GM19238 (cell line): ENCODE results near the gene TBCD.

ENCODE experiments used
- DNase-seq: peaks from one replicate; pipeline ENCODE4 v3.0.0; 2011; ENCODE audit warnings: low spot score; ENCODE audit not compliant: insufficient read length

The TBCD gene

DNA sequence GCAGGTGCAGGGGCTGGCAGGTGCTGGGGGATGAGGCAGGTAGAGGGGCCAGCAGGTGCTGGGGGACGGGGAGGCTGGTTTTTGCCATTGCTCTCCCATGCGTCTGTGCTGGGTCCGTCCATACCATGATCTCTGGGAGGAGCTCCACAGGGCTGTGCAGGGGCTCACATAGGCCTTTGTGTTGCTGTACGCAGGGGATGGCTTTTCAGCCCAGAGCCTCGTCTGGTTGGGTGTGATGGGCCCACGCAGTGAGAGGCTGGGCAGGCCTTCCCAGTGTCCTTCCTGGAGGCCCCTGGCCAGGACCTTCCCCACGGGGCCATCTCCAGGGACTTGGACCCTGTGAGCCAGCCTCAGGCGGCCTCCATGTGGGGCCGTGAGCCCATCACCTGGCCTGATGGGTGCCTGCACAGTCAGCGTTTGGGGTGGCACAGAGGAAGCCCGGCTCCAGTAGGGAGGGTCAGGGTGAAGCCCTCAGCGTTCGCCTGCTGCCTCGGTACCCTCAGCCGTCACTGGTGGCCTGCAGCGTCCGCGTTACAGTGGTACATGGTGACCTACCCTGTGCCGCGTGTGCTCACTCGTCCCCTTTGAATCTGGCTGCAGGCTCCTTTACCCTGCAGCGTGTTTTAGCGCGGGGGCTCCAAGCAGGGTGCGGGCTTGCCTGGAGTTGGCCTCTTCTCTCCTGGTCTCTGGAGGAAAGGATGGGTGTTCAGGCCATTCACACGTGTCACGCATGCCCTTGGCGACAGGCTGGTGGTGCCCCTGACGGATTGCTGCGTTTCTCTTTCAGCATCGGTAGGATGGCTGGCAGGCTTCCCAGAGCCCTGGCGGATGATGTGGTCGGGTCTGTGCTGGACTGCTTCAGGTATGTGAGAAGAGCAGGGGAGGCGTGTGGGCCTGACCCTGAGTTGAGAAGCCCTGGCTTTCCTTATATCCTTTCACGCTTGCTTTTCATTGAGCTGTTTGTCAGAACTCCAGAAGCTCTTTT is 57.3 kb downstream of the TBCD start:
- DNase-seq = no peak

DNA sequence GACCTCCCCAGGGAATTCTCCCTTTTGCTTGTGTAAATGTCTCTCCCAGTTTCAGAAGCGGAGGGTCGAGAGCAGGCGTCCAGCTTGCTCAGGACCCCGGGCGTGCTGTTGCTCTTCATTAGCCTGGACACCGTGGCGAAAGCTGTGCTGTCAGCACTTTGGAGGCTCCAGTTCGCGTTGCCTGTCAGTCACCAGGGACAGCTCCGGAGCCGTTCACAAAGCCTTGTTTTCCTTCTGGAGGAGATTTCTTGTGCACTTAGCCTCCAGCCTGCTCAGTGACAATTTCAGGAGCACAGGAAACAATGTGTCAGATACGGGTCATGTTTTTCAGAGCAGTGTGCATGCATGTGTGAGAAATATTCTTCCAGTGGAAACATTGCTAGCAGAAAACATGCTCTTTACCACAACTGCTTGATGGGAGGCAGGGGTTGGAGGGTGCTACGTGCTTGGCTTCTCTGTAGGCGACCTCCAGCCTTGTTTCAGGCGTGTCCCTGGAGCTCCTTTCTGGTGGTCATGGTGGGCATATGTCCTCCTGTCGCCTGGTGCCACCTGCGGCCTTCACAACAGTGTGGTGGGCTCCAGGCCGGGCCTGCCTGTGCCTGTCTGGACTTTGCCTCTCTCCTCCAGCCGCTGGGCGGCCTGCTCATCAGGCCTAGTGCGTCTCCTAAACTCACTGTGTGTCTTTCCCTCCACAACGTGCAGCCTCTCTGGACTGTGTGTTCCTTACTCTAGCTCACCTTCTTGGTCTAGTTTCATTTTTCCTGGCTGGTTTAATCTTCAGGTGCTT is 59.0 kb downstream of the TBCD start:
- DNase-seq = no peak

DNA sequence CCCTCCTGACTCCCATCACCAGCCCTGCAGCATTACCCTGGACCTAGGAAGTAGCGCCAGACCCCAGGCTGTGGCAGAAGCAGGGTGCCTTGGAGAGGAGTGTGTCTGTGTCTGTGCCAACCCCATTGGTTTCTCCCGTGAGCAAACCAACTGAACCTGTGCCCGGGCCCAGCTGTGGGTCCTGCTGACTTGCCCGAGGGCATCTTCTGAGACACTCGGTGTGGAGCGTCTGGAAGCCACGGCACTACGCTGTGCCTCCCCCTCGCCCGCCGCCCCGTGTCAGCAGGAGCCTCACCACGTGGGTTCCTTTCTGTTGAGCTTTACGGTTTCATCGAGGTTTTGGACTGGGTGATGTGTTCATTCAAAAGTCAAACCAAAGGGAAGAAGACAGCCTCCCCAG is 60.2 kb downstream of the TBCD start:
- no peak for DNase-seq

DNA sequence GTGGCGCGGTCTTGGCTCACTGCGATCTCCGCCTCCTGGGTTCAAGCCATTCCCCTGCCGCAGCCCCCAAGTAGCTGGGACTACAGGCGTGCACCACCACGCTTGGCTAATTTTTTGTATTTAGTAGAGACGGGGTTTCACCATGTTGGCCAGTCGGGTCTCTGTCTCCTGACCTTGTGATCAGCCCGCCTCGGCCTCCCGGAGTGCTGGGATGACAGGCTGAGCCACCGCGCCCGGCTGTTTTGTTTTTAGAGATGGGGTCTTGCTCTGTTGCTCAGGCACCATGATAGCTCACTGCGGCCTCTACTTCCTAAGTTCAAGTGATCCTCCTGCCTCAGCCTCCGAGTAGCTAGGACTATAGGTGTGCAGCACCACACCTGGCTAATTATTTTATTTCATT is 60.7 kb downstream of the TBCD start:
- DNase-seq = no peak

DNA sequence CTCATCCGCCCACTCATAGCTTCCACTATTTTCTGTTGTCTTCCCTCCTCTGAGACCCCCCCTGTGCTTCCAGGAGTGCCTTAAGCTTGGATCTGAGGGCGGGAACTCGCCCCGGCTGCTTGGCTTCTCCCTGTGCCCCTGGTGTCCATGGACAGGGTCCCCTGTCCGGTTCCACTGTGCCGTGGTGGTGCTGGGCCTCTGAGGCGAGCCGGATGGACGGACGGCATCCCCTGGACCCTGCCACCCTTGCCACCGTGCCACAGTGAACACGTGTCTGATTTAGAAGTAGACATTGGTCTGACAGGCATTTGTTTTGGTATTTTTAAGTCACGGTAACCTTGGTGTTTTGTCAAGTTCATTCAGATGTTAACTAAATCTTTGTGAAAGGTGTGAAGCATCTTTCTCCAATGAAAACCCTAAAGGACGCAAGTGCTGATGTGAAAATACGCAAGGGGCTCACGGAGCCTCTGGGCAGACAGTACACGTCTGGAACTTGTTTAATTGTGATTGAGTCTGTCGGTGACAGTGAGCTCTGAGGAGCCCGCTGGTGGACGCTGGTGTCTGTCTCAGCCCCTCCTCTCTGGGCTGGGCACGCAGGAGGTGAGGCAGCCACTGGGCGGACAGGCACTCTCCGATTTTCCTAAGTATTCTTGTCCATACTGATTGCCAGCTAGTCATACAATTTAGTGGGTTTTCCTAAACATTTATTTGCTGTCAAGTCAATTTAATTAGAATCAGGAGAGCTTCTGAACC is 61.6 kb downstream of the TBCD start:
- no peak for DNase-seq

DNA sequence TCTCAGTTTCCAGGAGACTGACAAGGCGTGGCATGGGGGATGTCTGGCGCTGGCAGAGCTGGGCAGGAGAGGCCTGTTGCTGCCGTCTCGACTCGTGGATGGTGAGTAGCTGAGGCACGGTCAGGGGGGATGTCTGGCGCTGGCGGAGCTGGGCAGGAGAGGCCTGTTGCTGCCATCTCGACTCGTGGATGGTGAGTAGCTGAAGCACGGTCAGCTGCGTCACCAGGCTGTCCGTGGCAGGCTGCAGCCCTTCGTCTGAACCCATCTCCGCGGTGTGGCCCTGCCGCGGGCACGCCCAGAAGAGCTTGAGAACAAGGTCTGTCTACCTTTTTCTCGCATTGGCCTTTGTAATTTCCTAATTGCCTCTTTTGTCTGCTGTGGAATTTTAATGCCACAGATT is 63.0 kb downstream of the TBCD start:
- DNase-seq = no peak

DNA sequence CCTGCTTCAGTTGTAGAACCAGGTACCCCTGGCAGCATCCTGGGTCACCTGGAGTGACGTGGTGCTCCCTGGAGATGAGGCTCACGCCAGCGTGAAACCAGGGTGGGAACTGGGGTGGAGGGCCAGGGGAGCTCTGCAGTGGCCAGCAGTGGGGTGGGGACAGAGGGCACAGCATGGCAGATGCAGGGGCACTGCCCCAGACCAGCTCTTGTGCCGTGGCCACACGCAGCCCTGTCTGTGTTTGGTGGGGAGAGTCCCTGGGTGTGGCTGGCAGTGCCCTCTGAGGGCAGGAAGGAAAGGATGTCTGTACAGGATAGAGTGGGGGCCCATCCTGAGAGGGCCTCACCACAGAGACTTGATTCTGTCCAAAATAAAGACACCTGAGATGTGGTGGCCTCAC is 63.5 kb downstream of the TBCD start:
- DNase-seq = no peak

DNA sequence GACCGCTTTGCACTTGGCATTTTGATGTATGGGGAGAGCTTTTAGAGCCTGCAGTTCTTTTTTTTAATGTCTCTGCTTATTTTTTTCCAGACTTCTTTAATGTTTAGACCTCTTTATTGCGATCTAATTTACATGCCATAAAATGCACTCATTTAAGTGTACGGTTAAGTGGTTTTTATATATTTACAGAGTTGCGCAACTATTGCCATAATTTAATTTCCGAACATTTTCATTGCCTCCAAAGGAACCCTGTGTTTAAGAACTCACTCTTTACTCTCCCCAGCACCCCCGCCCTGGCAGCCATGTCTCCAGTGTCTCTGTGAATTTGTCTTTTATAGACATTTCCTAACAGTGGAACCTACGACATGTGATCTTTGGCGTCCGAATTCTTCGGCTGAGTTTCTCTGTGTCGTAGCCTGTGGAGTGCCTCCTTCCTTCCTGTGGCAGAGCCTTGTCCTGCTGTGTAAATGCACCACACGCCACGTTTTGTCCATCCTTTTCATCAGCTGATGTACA is 64.0 kb downstream of the TBCD start:
- no peak for DNase-seq

DNA sequence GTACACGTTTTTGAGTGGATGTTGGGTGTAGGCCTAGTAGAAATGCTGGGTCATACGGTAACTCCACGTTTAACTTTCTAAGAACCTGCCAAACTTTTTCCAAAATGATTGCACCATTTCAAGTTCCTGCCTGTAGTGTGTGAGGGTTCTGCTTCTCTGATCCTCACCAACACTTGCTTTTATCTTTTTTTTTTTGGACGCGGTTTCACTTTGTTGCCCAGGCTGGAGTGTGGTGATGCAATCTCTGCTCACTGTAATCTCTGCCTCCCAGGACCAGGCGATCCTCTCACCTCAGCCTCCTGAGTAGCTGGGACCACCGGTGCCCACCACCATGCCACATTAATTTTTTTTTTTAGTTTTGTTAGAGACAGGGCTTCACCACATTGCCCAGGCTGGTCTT is 64.5 kb downstream of the TBCD start:
- DNase-seq = no peak

DNA sequence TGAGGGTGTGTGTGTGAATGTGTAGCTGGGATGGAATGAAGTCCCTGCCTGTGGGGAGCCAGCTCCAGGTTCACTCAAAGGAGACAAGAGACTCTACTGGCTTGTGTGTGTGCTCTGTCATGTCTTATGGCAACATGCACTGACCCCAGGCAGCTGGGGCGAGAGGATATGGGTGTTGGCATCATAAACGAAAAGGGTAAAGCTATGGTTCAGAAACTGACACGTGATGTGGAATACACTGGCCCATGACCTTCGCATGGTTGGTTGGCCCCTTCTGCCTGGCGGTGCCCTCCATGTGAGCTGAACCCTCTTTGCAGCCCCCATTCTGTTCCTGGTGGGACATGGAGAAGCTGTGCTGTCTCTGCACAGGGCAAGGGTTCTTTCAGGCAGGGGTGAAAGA is 66.1 kb downstream of the TBCD start:
- DNase-seq = no peak

DNA sequence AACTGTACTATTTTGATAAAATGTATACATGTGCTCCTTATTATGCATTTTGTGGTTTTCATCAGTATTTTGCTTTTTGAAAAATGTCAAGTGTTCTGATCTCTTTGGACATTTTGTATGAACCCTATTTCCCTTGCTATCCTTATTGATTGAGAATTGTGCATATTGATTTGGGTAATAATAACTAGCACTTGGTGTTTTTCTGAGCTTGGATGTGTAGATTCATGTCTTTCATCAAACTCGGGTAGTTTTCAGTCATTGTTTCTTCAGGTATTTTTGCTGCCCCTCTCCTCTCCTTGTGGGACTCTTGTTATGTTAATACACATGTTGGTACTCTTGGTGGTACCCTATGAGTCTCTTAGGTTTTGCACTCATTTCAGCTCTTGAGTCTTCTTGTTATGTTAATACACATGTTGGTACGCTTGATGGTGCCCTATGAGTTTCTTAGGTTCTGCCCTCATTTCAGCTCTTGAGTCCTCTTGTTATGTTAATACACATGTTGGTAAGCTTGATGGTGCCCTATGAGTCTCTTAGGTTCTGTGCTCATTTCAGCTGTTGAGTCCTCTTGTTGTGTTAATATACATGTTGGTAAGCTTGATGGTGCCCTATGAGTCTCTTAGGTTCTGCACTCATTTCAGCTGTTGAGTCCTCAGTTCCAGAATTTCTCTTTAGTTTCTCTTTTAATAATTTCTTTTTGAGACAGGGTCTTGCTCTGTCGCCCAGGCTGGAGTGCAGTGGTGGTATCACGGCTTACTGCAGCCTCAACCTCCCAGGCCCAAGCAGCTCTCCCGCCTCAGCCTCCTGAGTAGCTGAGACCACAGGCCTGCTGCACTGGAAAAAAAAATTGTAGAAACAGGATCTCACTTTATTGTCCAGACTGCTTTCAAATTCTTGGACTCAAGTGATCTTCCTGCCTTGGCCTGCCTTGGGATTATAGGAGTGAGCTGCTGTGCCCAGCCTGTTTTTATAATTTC is 68.7 kb downstream of the TBCD start:
- DNase-seq = no peak

DNA sequence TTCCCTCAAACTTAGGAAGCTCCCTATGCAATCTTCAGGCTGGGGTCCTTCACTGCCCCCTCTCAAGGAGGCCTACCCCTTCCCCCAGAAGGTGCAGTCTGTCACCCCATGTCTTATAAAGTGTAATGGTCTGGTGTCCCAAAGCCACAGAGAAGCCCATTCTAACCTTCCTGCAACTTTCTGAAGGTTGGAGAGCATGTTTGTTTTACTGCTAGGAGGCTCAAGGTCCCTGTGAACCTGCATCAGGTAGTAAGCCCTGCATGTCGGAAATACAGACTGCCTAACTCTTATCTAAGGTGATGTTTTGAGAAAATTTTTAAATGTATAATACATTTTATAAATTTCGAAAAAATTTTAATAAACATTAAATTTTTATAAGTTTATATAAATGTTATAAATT is 69.7 kb downstream of the TBCD start:
- DNase-seq = no peak

DNA sequence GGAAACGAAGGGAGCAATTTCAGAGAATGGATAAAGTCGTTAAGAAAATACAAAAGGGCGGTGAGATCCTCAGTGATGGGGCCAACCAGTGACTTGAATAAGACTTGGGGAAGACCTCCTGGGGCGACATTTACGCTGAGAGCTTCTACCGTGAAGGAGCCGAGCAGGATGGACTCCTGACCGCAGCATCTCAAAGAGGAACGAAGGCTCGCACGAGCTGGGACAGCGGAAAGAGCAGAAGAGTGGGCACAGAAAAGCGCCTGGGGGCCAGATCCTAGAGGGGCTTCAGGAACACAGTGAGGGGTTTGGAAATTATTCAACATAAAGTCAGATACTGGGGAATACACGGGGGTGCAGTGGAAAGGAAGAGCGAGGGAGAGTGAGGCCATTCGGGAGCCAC is 70.4 kb downstream of the TBCD start:
- DNase-seq = no peak

DNA sequence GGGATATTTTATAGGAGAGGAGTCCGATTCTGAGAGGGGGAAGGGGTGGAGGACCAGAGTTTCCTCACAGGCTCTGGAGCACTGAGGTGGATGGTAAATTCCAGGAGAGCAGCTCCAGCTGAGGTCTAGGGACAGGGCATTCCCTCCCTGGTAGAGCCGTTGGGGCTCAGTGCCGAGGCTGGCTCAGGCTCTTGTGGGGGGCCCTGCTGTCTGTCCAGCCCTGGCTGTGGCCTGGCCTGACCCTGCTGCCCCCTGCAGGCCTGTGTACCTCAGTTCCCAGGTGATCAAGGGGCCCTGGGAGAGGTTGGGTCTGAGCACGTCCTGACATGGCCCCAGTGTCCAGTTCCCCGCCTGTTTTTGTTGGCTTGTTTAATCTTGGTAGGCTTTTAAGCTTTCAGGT is 71.1 kb downstream of the TBCD start:
- DNase-seq = no peak

DNA sequence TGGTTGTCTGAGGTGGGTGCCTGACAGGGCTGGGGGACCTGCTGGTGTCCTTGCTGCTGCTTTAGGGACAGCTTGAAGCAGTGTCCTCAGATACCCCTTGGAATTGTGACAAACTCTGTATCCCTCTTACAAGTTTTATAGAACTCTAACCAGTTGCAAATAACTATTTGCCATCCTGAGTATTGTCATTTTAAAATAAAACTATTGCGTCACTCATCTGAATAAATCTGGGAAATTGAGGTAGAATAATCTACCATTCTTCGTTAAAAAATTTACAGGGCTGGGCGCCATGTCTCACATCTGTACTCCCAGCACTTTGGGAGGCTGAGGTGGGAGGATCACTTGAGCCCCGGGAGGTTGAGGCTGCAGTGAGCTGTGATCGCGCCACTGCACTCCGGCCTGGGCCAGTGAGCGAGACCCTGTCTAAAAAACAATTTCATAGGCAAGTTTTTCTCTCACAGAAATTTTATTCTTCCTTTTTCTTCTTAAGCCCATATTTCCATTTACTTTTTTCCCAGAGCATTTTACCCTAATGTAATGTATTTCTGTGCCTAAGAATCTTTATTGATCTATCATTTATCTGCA is 73.8 kb downstream of the TBCD start:
- no peak for DNase-seq

DNA sequence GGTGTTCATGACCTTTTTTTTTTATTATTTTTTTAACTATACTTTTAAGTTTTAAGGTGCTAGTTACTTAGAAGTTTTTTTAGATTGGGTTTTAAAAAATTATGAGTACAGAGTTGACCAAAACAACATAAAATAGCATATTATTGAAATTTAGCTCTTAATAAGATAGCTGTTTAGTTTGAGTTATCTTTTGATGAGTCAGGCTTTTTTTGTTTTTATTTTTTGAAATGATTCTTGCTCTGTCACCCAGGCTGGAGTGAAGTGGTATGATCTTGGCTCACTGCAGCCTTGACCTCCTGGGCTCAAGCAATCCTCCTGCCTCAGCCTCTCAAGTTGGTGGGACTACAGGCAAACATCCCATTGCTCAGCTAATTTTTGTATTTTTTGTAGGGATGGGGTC is 74.3 kb downstream of the TBCD start:
- DNase-seq = no peak

DNA sequence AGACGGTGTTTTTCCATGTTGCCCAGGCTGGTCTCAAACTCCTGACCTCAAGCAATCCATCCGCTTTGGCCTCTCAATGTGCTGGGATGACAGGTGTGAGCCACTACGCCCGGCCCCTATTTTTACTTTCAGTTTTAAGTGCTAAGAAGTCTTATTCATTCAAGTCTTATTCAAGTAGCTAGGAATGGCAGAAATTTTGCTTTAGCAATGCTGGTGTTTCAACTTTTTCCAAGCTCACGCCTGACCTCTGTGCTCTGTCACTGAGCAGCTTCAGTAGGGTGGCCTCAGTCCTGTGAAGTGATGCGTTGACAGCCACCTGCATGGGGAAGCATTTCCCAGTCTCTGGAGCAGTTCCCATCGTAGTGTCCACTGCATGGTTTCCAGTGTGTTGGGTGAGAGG is 75.1 kb downstream of the TBCD start:
- no peak for DNase-seq

DNA sequence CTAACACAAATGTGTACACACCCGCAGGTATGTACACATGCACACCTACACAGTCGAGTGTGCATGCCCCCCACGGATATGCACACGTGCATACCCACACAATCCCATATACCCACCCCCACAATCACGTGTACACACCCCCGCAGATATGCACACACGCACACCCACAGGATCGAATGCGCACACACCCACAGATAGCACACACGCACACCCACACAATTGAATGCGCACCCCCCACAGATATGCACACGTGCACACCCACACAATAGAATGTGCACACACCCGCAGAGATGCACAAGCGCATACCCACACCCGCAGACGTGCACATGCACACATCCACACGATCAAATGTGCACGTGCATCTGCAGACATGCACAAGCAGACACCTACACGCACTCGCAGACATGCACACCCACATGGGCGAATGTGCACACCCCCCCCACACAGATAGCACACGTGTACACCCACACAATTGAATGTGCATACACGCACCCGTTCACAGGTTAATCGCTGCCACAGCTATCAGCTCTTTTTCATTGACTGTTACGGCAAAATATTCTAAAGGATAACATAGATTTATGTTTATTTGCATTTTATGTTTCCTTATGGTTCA is 77.1 kb downstream of the TBCD start:
- DNase-seq = no peak

DNA sequence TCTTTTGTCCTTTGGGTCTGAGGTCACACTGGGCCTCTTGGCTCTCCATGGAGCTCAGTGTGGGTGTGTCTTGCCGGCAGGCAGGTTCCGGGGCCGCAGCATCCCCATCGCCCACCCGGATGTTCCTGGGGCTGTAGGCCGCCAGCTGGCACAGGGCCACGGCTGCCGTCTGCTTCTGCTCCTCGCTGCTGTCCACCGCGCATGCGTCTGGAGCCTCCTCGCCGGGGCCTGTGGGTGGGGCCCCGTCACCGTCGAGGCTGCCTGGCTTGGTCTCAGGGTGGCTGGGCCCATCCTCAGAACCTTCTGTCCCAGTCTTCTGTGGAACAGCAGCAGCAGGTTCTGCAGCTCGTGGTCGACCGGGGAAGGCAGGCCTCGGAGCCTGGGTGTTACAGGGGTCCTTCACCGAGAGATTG is 78.4 kb downstream of the TBCD start:
- DNase-seq = no peak
